Lower leg skin (tissue), 3 donors: ENCODE measurements around the gene HSPG2.

Source experiments
- POLR2A ChIP-seq, 2 donors: fragments of 450-650 bp; IDR thresholded peaks; one replicate each; pipeline ENCODE4 v1.6.1; 2016 to 2017; ENCODE audit warnings: antibody characterized with exemption in 2 of 2, mild to moderate bottlenecking in 1 of 2, moderate library complexity in 1 of 2
- TF ChIP-seq, protein P1 (sequence below), 3 donors: fragments of 450-650 bp; IDR thresholded peaks; one replicate each; pipeline ENCODE4 v1.5.1; 2016; ENCODE audit warnings: antibody characterized with exemption in 3 of 3, mild to moderate bottlenecking in 3 of 3, moderate library complexity in 2 of 3

DNA sequence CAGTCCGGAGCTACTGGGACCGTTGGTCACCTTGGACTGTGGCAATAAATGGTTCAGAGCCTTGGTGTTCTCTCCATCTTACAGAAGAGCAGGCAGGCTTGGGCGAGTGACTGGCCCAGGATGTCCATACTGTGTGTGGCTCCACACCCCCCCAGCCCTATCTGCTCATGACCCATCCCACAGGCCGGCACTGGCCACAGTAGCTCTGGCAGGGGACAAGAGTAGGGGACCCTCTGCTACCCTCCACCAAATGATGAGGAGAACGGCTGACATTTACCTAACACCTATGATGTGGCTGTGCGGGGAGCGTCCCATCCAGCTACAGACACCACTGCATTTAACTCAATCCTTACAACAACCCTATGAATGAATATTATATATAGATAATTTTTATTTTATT lies 111.7 kb downstream of the HSPG2 start:
- TF ChIP-seq, protein P1, sequence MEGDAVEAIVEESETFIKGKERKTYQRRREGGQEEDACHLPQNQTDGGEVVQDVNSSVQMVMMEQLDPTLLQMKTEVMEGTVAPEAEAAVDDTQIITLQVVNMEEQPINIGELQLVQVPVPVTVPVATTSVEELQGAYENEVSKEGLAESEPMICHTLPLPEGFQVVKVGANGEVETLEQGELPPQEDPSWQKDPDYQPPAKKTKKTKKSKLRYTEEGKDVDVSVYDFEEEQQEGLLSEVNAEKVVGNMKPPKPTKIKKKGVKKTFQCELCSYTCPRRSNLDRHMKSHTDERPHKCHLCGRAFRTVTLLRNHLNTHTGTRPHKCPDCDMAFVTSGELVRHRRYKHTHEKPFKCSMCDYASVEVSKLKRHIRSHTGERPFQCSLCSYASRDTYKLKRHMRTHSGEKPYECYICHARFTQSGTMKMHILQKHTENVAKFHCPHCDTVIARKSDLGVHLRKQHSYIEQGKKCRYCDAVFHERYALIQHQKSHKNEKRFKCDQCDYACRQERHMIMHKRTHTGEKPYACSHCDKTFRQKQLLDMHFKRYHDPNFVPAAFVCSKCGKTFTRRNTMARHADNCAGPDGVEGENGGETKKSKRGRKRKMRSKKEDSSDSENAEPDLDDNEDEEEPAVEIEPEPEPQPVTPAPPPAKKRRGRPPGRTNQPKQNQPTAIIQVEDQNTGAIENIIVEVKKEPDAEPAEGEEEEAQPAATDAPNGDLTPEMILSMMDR (IDR thresholded peaks at IDR 0.05) = no peak
- TF ChIP-seq POLR2A (IDR thresholded peaks at IDR 0.05) = no peak
